CD4-positive, alpha-beta T cell (primary cell): ENCODE measurements around the gene NFIC. TPM values are rescaled to one million over a fixed set of nuclear protein-coding genes. Genes with fewer than 3 reads are reported as not detected.
"Not testable (repeated sequence)": the region's sequence is repeated elsewhere in the genome, so short reads cannot be mapped to it uniquely, and the experiment has no call there.

Source experiments
- ATAC-seq: fragments of 200-7000 bp; cut with Tn5 transposase; one replicate; pipeline ENCODE4 v1.10.0; 2022; ENCODE audit warnings: mild to moderate bottlenecking; ENCODE audit not compliant: poor library complexity
- CTCF ChIA-PET: fragments of 350-600 bp; sonication (Branson Sonifier 250); formaldehyde crosslinking; loops from one replicate; lab custom pipeline; 2021; ENCODE audit warnings: antibody characterized with exemption, inconsistent platforms; lab: Charles Lee
- POLR2A ChIA-PET: fragments of 350-600 bp; sonication (Branson Sonifier 250); formaldehyde crosslinking; loops from one replicate; lab custom pipeline; 2021; ENCODE audit warnings: antibody characterized with exemption, inconsistent platforms; lab: Charles Lee
- DNase-seq, 14 experiments: peaks; one replicate each; pipeline ENCODE4 v3.0.0-alpha.2; 2013 to 2020; ENCODE audit warnings: mixed read lengths in 2 of 14
- H3K27ac ChIP-seq, 2 donors: one replicate each; pipeline versions ENCODE4 v1.5.1 to v1.7.0; 2013; ENCODE audit warnings: low read length in 2 of 2, low read depth in 1 of 2, mild to moderate bottlenecking in 1 of 2
- H3K27me3 ChIP-seq, 2 experiments: 1 replicate in 1 of 2; 2 replicates in 1 of 2; pipeline versions ENCODE4 v1.6.1 to v1.7.0; 2013; ENCODE audit warnings: low read length in 2 of 2, control low read depth in 1 of 2, mild to moderate bottlenecking in 1 of 2, moderate library complexity in 1 of 2; ENCODE audit not compliant: insufficient read depth in 2 of 2, control insufficient read depth in 1 of 2
- H3K36me3 ChIP-seq: one replicate; pipeline ENCODE4 v1.6.1; 2013; ENCODE audit warnings: low read length, control low read depth; ENCODE audit not compliant: insufficient read depth
- H3K4me1 ChIP-seq: one replicate; pipeline ENCODE4 v1.6.1; 2013; ENCODE audit warnings: low read length, control low read depth; ENCODE audit not compliant: insufficient read depth
- H3K4me3 ChIP-seq: one replicate; pipeline ENCODE4 v1.5.1; 2013; ENCODE audit warnings: mild to moderate bottlenecking, low read length, moderate library complexity
- H3K9me3 ChIP-seq, 2 experiments: 1 replicate in 1 of 2; 2 replicates in 1 of 2; pipeline versions ENCODE4 v1.6.1 to v1.7.0; 2013; ENCODE audit warnings: low read length in 2 of 2, mild to moderate bottlenecking in 2 of 2, control low read depth in 1 of 2, moderate library complexity in 1 of 2; ENCODE audit not compliant: control insufficient read depth in 1 of 2, insufficient read depth in 1 of 2
- H3K27ac Mint-ChIP-seq: one replicate; pipeline ENCODE4 v1.8.0; 2020; ENCODE audit warnings: mixed read lengths
- H3K27me3 Mint-ChIP-seq: one replicate; pipeline ENCODE4 v1.8.0; 2021; ENCODE audit warnings: mixed read lengths
- H3K36me3 Mint-ChIP-seq: one replicate; pipeline ENCODE4 v1.8.0; 2021; ENCODE audit warnings: low read depth, mixed read lengths
- H3K4me1 Mint-ChIP-seq: one replicate; pipeline ENCODE4 v1.8.0; 2021; ENCODE audit warnings: low read depth, mixed read lengths
- H3K4me3 Mint-ChIP-seq: one replicate; pipeline ENCODE4 v1.8.0; 2020; ENCODE audit warnings: mild to moderate bottlenecking, mixed read lengths
- H3K9me3 Mint-ChIP-seq: one replicate; pipeline ENCODE4 v1.8.0; 2020; ENCODE audit warnings: mixed read lengths
- intact Hi-C, 2 experiments: fragments of 100-400 bp; cut with DNase I in 1 of 2; cut with micrococcal nuclease in 1 of 2; formaldehyde crosslinking; loops; one replicate each; pipeline versions ENCODE4 v1.15.1 to v1.9.0; 2023 to 2025; cut with DNase I, micrococcal nuclease
- total RNA-seq, 174 experiments: library from RNA in 2 of 174; stranded (reverse) in 2 of 174; gene quantifications; one replicate each; pipeline ENCODE4 v1.2.3 and lab custom pipeline; 2021 to 2026
- TF ChIP-seq, protein P1 (sequence below): fragments of 200-600 bp; IDR thresholded peaks from one replicate; pipeline ENCODE4 v1.8.0; 2022; ENCODE audit warnings: antibody characterized with exemption, mild to moderate bottlenecking

NFIC gene
- total RNA-seq, 2 experiments from 2014 or later: 22.1 to 22.2 TPM

DNA sequence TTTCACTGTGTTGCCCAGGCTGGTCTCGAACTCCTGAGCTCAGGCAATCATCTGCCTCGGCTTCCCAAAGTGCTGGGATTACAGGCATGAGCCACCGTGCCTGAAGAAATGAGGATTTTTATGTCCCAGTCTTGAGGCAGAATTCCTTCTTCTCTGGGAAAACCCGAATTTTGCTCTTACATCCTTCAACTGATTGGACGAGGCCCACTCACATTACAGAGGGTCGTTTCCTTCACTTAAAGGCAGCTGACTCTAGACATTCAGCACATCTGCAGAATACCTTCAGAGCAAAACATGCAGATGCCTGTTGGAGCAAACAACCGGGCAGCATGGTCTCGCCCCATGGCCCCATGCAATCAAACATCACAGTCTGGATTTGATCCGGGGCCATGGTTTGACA is 36.3 kb upstream of the NFIC start:
- H3K27ac Mint-ChIP-seq: no peak overlapping the region
- no peak overlapping the region for H3K4me3 Mint-ChIP-seq
- DNase-seq (no peak), ATAC-seq (no peak)
- no peaks in the 10 kb centered on the region for H3K4me1 ChIP-seq
- TF ChIP-seq, protein P1, sequence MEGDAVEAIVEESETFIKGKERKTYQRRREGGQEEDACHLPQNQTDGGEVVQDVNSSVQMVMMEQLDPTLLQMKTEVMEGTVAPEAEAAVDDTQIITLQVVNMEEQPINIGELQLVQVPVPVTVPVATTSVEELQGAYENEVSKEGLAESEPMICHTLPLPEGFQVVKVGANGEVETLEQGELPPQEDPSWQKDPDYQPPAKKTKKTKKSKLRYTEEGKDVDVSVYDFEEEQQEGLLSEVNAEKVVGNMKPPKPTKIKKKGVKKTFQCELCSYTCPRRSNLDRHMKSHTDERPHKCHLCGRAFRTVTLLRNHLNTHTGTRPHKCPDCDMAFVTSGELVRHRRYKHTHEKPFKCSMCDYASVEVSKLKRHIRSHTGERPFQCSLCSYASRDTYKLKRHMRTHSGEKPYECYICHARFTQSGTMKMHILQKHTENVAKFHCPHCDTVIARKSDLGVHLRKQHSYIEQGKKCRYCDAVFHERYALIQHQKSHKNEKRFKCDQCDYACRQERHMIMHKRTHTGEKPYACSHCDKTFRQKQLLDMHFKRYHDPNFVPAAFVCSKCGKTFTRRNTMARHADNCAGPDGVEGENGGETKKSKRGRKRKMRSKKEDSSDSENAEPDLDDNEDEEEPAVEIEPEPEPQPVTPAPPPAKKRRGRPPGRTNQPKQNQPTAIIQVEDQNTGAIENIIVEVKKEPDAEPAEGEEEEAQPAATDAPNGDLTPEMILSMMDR: no peak
- H3K4me3 ChIP-seq: no peak overlapping the region
- ChIA-PET CTCF (no interaction called here), POLR2A (no interaction called here)
- H3K9me3 Mint-ChIP-seq: no peaks in the 10 kb centered on the region
- no peaks in the 10 kb centered on the region for H3K9me3 ChIP-seq
- intact Hi-C loops: no loop called here
- no peaks in the 10 kb centered on the region for H3K36me3 Mint-ChIP-seq
- no peak overlapping the region for H3K27ac ChIP-seq
- no peaks in the 10 kb centered on the region for H3K27me3 ChIP-seq
- H3K4me1 Mint-ChIP-seq: no peaks in the 10 kb centered on the region
- H3K27me3 Mint-ChIP-seq: no peaks in the 10 kb centered on the region
- H3K36me3 ChIP-seq: no peaks in the 10 kb centered on the region

DNA sequence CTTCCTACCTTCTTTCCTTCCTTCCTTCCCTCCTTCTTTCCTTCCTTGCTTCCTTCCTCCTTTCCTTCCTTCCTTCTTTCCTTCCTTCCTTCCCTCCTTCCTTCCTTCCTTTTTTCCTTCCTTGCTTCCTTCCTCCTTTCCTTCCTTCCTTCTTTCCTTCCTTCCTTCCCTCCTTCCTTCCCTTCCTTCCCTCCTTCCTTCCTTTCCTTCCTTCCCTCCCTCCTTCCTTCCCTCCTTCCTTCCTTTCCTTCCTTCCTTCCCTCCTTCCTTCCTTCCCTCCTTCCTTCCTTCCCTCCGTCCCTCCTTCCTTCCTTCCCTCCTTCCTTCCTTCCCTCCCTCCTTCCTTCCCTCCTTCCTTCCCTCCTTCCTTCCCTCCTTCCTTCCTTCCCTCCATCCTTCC is 34.2 kb upstream of the NFIC start:
- CTCF ChIA-PET, H3K36me3 ChIP-seq, intact Hi-C loops, ATAC-seq, H3K9me3 ChIP-seq, H3K4me1 Mint-ChIP-seq, POLR2A ChIA-PET, H3K4me3 Mint-ChIP-seq, H3K27me3 ChIP-seq, H3K4me3 ChIP-seq, H3K36me3 Mint-ChIP-seq, H3K27ac Mint-ChIP-seq, H3K9me3 Mint-ChIP-seq, H3K4me1 ChIP-seq, DNase-seq, H3K27me3 Mint-ChIP-seq, H3K27ac ChIP-seq: not testable (repeated sequence)

DNA sequence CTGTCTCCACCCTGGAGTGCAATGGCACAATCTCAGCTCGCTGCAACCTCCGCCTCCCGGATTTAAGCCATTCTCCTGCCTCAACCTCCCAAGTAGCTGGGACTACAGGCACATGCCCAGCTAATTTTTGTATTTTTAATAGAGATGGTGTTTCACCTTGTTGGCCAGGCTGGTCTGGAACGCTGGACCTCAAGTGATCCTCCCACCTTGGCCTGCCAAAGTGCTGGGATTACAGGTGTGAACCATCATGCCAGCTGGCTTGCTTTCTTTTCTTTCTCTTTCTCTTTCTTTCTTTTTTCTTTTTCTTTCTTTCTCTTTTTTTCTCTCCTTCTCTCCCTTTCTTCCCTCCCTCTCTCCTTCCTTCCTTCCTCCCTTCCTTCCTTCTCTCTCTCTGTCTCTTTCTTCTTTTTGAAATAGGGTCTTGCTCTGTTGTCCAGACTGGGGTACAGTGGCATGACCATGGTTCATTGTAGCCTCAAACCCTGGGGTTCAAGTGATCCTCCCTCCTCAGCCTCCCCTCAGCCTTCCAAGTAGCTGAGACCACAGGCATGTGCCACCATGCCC is 33.3 kb upstream of the NFIC start:
- TF ChIP-seq, protein P1: no peak
- H3K9me3 ChIP-seq: no peaks in the 10 kb centered on the region
- intact Hi-C loops: no loop called here
- peaks cover 8% of the 10 kb centered on the region for H3K4me1 ChIP-seq
- no peaks in the 10 kb centered on the region for H3K9me3 Mint-ChIP-seq
- POLR2A ChIA-PET: no interaction called here
- CTCF ChIA-PET: no interaction called here
- no peak for ATAC-seq
- no peaks in the 10 kb centered on the region for H3K27me3 ChIP-seq
- H3K27me3 Mint-ChIP-seq: no peaks in the 10 kb centered on the region
- H3K4me3 ChIP-seq: no peak overlapping the region
- no peaks in the 10 kb centered on the region for H3K36me3 ChIP-seq
- H3K36me3 Mint-ChIP-seq: no peaks in the 10 kb centered on the region
- peak overlapping the region; percentile 49 for H3K27ac Mint-ChIP-seq
- H3K4me3 Mint-ChIP-seq: no peak overlapping the region
- no peak overlapping the region for H3K27ac ChIP-seq
- H3K4me1 Mint-ChIP-seq: peaks cover 4% of the 10 kb centered on the region
- no peak for DNase-seq

DNA sequence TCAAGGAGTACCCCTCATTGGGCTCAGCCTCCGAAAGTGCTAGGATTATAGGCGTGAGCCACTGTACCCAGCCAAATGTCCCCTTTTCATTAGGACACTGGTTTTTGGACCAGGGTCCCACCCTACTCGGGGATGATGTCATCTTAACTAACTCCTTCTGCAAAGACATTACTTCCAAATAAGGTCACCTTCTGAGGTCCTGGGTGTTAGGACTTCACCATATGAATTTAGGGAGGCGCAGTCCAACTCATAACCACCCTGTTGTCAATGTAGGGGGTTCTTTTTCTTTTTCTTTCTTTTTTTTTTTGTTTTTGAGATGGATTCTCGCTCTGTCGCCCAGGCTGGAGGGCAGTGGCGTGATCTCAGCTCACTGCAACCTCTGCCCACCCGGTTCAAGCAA is 32.7 kb upstream of the NFIC start:
- ATAC-seq (no peak), DNase-seq (no peak)
- Mint-ChIP-seq H3K27me3 (no peaks in the 10 kb centered on the region), H3K4me1 (peaks cover 9% of the 10 kb centered on the region), H3K4me3 (no peak overlapping the region), H3K27ac (peak overlapping the region; percentile 49), H3K36me3 (no peaks in the 10 kb centered on the region), H3K9me3 (no peaks in the 10 kb centered on the region)
- TF ChIP-seq, protein P1: no peak
- no peaks in the 10 kb centered on the region for H3K36me3 ChIP-seq
- no peaks in the 10 kb centered on the region for H3K9me3 ChIP-seq
- H3K4me3 ChIP-seq: no peak overlapping the region
- H3K27me3 ChIP-seq: no peaks in the 10 kb centered on the region
- H3K4me1 ChIP-seq: peaks cover 13% of the 10 kb centered on the region
- intact Hi-C loops: no loop called here
- H3K27ac ChIP-seq: no peak overlapping the region
- ChIA-PET CTCF (interaction anchor here (0.7 kb wide), 1 partner anchor 106 kb away, joined by 5 read pairs; no protein-coding TSS in a partner anchor), POLR2A (no interaction called here)

DNA sequence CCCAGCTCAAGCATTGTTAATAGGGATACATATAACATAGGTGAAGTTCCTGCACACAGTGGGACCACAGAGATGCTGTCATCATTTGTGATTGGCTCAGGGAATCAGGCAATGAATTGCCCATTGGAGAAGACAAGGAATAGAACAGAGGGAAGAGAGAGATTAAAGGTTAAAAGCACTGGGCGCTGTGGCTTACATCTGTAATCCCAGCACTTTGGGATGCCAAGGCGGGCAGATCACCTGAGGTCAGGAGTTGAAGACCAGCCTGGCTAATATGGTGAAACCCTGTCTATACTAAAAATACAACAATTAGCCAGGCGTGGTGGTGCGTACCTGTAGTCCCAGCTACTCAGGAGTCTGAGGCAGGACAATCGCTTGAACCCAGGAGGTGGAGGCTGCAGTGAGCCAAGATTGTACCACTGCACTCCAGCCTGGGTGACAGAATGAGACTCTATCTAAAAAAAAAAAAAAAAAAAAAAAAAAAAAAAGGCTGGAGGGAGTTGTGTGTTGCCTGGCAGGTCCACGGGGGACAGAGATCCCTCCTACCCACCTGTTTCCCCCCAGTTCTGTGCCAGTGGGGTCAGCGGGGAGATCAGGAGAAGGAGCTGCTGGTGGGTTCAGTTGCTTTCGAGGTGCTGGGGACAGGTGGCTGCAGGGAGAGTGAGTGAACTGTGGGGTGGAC is 31.5 kb upstream of the NFIC start:
- DNase-seq, intact Hi-C loops, H3K27ac Mint-ChIP-seq: not testable (repeated sequence)

More for the DNA sequence above, 31.5 kb upstream of the NFIC start:
- H3K4me3 Mint-ChIP-seq, POLR2A ChIA-PET, H3K36me3 Mint-ChIP-seq, CTCF ChIA-PET, H3K27me3 Mint-ChIP-seq, H3K9me3 Mint-ChIP-seq, ATAC-seq, H3K27ac ChIP-seq, H3K36me3 ChIP-seq, H3K4me3 ChIP-seq, H3K9me3 ChIP-seq, H3K27me3 ChIP-seq: not testable (repeated sequence)
- H3K4me1 Mint-ChIP-seq: peaks cover 11% of the 10 kb centered on the region
- H3K4me1 ChIP-seq: peaks cover 22% of the 10 kb centered on the region
